Activated CD4-positive, alpha-beta memory T cell treated with anti-CD3 and anti-CD28 coated beads for 36 hours (primary cell): ENCODE results near the gene CDC27. TPM values are rescaled to one million over a fixed set of nuclear protein-coding genes. Genes with fewer than 3 reads are reported as not detected.
"Not testable (repeated sequence)": the region's sequence is repeated elsewhere in the genome, so short reads cannot be mapped to it uniquely, and the experiment has no call there.

Source experiments
- CTCF ChIA-PET: fragments of 350-600 bp; sonication (Branson Sonifier 250); formaldehyde crosslinking; loops from one replicate; lab custom pipeline; 2021; ENCODE audit warnings: antibody characterized with exemption, inconsistent platforms; lab: Charles Lee
- POLR2A ChIA-PET: fragments of 350-600 bp; sonication (Branson Sonifier 250); formaldehyde crosslinking; loops from one replicate; lab custom pipeline; 2021; ENCODE audit warnings: antibody characterized with exemption; lab: Charles Lee
- DNase-seq: peaks from one replicate; pipeline ENCODE4 v3.0.0-alpha.2; 2020
- H3K27ac Mint-ChIP-seq: one replicate; pipeline ENCODE4 v1.8.0; 2021; ENCODE audit warnings: mixed read lengths
- H3K27me3 Mint-ChIP-seq: one replicate; pipeline ENCODE4 v1.8.0; 2021; ENCODE audit warnings: mixed read lengths
- H3K36me3 Mint-ChIP-seq: one replicate; pipeline ENCODE4 v1.8.0; 2021; ENCODE audit warnings: mixed read lengths
- H3K4me1 Mint-ChIP-seq: one replicate; pipeline ENCODE4 v1.8.0; 2021; ENCODE audit warnings: low read depth, mixed read lengths
- H3K4me3 Mint-ChIP-seq: one replicate; pipeline ENCODE4 v1.8.0; 2021; ENCODE audit warnings: mild to moderate bottlenecking, mixed read lengths
- H3K9me3 Mint-ChIP-seq: one replicate; pipeline ENCODE4 v1.8.0; 2021; ENCODE audit warnings: mixed read lengths
- intact Hi-C: fragments of 100-400 bp; cut with micrococcal nuclease; formaldehyde crosslinking; loops from one replicate; pipeline ENCODE4 v1.15.1; 2023
- total RNA-seq, 2 experiments: library from RNA; stranded (reverse); gene quantifications; one replicate each; pipeline ENCODE4 v1.2.3, GENCODE V29; 2021

CDC27 gene
- total RNA-seq, 2 experiments from 2014 or later: 113 to 133 TPM

- H3K4me3 Mint-ChIP-seq, intact Hi-C loops, DNase-seq, H3K9me3 Mint-ChIP-seq, CTCF ChIA-PET, POLR2A ChIA-PET, H3K27ac Mint-ChIP-seq, H3K36me3 Mint-ChIP-seq, H3K27me3 Mint-ChIP-seq: not testable (repeated sequence)
- H3K4me1 Mint-ChIP-seq: peaks cover 34% of the 10 kb centered on the region
These were observed 28.2 kb upstream of the CDC27 start for GRCh38 chr17:47217279-47217678.

GRCh38 chr17:47216821-47217220 lies 27.7 kb upstream of the CDC27 start:
- H3K4me3 Mint-ChIP-seq, H3K27ac Mint-ChIP-seq, CTCF ChIA-PET, H3K9me3 Mint-ChIP-seq, intact Hi-C loops, H3K36me3 Mint-ChIP-seq, POLR2A ChIA-PET, DNase-seq, H3K27me3 Mint-ChIP-seq: not testable (repeated sequence)
- peaks cover 34% of the 10 kb centered on the region for H3K4me1 Mint-ChIP-seq

- ChIA-PET CTCF (interaction anchor here (0.6 to 1.1 kb wide), 2 partner anchors 14 to 15 kb away, joined by 3 to 4 read pairs; no protein-coding TSS in a partner anchor), POLR2A (no interaction called here)
- DNase-seq: no peak
- H3K9me3 Mint-ChIP-seq: no peaks in the 10 kb centered on the region
- intact Hi-C loops: no loop called here
- no peak overlapping the region for H3K4me3 Mint-ChIP-seq
- no peaks in the 10 kb centered on the region for H3K27me3 Mint-ChIP-seq
- H3K4me1 Mint-ChIP-seq: peaks cover 25% of the 10 kb centered on the region
- no peaks in the 10 kb centered on the region for H3K36me3 Mint-ChIP-seq
- no peak overlapping the region for H3K27ac Mint-ChIP-seq
These were observed 25.8 kb upstream of the CDC27 start for GRCh38 chr17:47214931-47215330.

- no peak for DNase-seq
- ChIA-PET CTCF (no interaction called here), POLR2A (no interaction called here)
- Mint-ChIP-seq H3K9me3 (no peaks in the 10 kb centered on the region), H3K4me1 (peaks cover 14% of the 10 kb centered on the region), H3K27ac (no peak overlapping the region), H3K27me3 (no peaks in the 10 kb centered on the region), H3K4me3 (no peak overlapping the region), H3K36me3 (no peaks in the 10 kb centered on the region)
- intact Hi-C loops: no loop called here
These were observed 24.4 kb upstream of the CDC27 start for GRCh38 chr17:47213540-47213939.

- CTCF ChIA-PET: no interaction called here
- H3K27me3 Mint-ChIP-seq: no peaks in the 10 kb centered on the region
- no peaks in the 10 kb centered on the region for H3K9me3 Mint-ChIP-seq
- POLR2A ChIA-PET: no interaction called here
- no peak for DNase-seq
- H3K4me1 Mint-ChIP-seq: peaks cover 17% of the 10 kb centered on the region
- intact Hi-C loops: no loop called here
- H3K36me3 Mint-ChIP-seq: no peaks in the 10 kb centered on the region
- no peak overlapping the region for H3K4me3 Mint-ChIP-seq
- no peak overlapping the region for H3K27ac Mint-ChIP-seq
These were observed 23.4 kb upstream of the CDC27 start for GRCh38 chr17:47212458-47212857.

- Mint-ChIP-seq H3K27ac (no peak overlapping the region), H3K4me3 (no peak overlapping the region)
These were observed 21.7 kb upstream of the CDC27 start for GRCh38 chr17:47210779-47211178.

GRCh38 chr17:47210105-47210504 lies 21.0 kb upstream of the CDC27 start:
- Mint-ChIP-seq H3K4me3 (no peak overlapping the region), H3K36me3 (no peaks in the 10 kb centered on the region), H3K27ac (no peak overlapping the region), H3K9me3 (no peaks in the 10 kb centered on the region), H3K27me3 (no peaks in the 10 kb centered on the region), H3K4me1 (peaks cover 30% of the 10 kb centered on the region)
- CTCF ChIA-PET: interaction anchor here (1.5 kb wide), 1 partner anchor 406 kb away, joined by 3 read pairs; no protein-coding TSS in a partner anchor
- DNase-seq: no peak
- POLR2A ChIA-PET: no interaction called here
- intact Hi-C loops: no loop called here

More at GRCh38 chr17:47210779-47211178, 21.7 kb upstream of the CDC27 start:
- Mint-ChIP-seq H3K27me3 (no peaks in the 10 kb centered on the region), H3K36me3 (no peaks in the 10 kb centered on the region), H3K4me1 (peaks cover 26% of the 10 kb centered on the region), H3K9me3 (no peaks in the 10 kb centered on the region)
- POLR2A ChIA-PET: no interaction called here
- CTCF ChIA-PET: no interaction called here
- intact Hi-C loops: no loop called here
- no peak for DNase-seq

GRCh38 chr17:47209499-47209898 lies 20.4 kb upstream of the CDC27 start:
- H3K9me3 Mint-ChIP-seq: no peaks in the 10 kb centered on the region
- intact Hi-C loops: loop anchor here (10.0 kb wide), 1 partner anchor 1985 kb away; no protein-coding TSS in a partner anchor
- no peak overlapping the region for H3K4me3 Mint-ChIP-seq
- H3K4me1 Mint-ChIP-seq: peaks cover 36% of the 10 kb centered on the region
- CTCF ChIA-PET: interaction anchor here (1.0 to 1.5 kb wide), 2 partner anchors 11 to 407 kb away, joined by 3 read pairs; no protein-coding TSS in a partner anchor
- POLR2A ChIA-PET: interaction anchor here (2.1 kb wide), 1 partner anchor 11 kb away, joined by 5 read pairs; no protein-coding TSS in a partner anchor
- DNase-seq: no peak
- no peaks in the 10 kb centered on the region for H3K36me3 Mint-ChIP-seq
- H3K27me3 Mint-ChIP-seq: no peaks in the 10 kb centered on the region
- H3K27ac Mint-ChIP-seq: no peak overlapping the region

- H3K9me3 Mint-ChIP-seq: no peaks in the 10 kb centered on the region
- intact Hi-C loops: loop anchor here (10.0 kb wide), 1 partner anchor 1986 kb away; no protein-coding TSS in a partner anchor
- ChIA-PET POLR2A (interaction anchor here (2.1 kb wide), 1 partner anchor 11 kb away, joined by 5 read pairs; no protein-coding TSS in a partner anchor), CTCF (interaction anchor here (1.0 to 1.5 kb wide), 2 partner anchors 10 to 407 kb away, joined by 3 read pairs; no protein-coding TSS in a partner anchor)
- no peak within 1 kb of the TSS for H3K27ac Mint-ChIP-seq
- no peak for DNase-seq
- peaks cover 42% of the 10 kb centered on the region for H3K4me1 Mint-ChIP-seq
- H3K27me3 Mint-ChIP-seq: no peaks in the 10 kb centered on the region
- no peak within 1 kb of the TSS for H3K4me3 Mint-ChIP-seq
- no peaks in the 10 kb centered on the region for H3K36me3 Mint-ChIP-seq
These were observed 19.8 kb upstream of the CDC27 start, which contains the start of gene MYL4 for GRCh38 chr17:47208744-47209488. Gene MYL4 (plus strand): TSS chr17:47209348. CDS start chr17:47209423, 75 bp downstream.

- H3K9me3 Mint-ChIP-seq: no peaks in the 10 kb centered on the region
- CTCF ChIA-PET: interaction anchor here (0.9 to 1.3 kb wide), 3 partner anchors 22 to 108 kb away, joined by 3 to 4 read pairs (median 3); no protein-coding TSS in a partner anchor
- H3K4me1 Mint-ChIP-seq: peaks cover 50% of the 10 kb centered on the region
- H3K4me3 Mint-ChIP-seq: no peak overlapping the region
- intact Hi-C loops: loop anchor here (10.0 kb wide), 1 partner anchor 1987 kb away; no protein-coding TSS in a partner anchor
- H3K27ac Mint-ChIP-seq: no peak overlapping the region
- DNase-seq: no peak
- no peaks in the 10 kb centered on the region for H3K27me3 Mint-ChIP-seq
- H3K36me3 Mint-ChIP-seq: no peaks in the 10 kb centered on the region
- POLR2A ChIA-PET: interaction anchor here (2.1 kb wide), 1 partner anchor 13 kb away, joined by 5 read pairs; no protein-coding TSS in a partner anchor
These were observed 18.3 kb upstream of the CDC27 start for GRCh38 chr17:47207143-47208067.

- H3K9me3 Mint-ChIP-seq: no peaks in the 10 kb centered on the region
- DNase-seq: peak; percentile 83
- peak overlapping the region; percentile 57 for H3K4me3 Mint-ChIP-seq
- POLR2A ChIA-PET: interaction anchor here (1.0 to 2.7 kb wide), 2 partner anchors 15 kb away, joined by 6 to 15 read pairs; partner anchors contain the start of gene CDC27
- intact Hi-C loops: loop anchor here (10.0 kb wide), 1 partner anchor 1989 kb away; no protein-coding TSS in a partner anchor
- H3K27ac Mint-ChIP-seq: peak overlapping the region; percentile 95
- CTCF ChIA-PET: interaction anchor here (0.8 to 1.4 kb wide), 5 partner anchors 13 to 106 kb away, joined by 3 to 4 read pairs (median 3); no protein-coding TSS in a partner anchor
- H3K27me3 Mint-ChIP-seq: no peaks in the 10 kb centered on the region
- peaks cover 53% of the 10 kb centered on the region for H3K4me1 Mint-ChIP-seq
- H3K36me3 Mint-ChIP-seq: no peaks in the 10 kb centered on the region
These were observed 16.4 kb upstream of the CDC27 start for GRCh38 chr17:47205419-47205963.
